ENCODE results near the gene PCA3. TPM values are rescaled to one million over a fixed set of nuclear protein-coding genes. Genes with fewer than 3 reads are reported as not detected.

PCA3 gene
- total and polyA plus RNA-seq, 2 donors (not counting 1 experiment from before 2014, with no cell fraction given): 0.09 TPM; not detected in 1

DNA sequence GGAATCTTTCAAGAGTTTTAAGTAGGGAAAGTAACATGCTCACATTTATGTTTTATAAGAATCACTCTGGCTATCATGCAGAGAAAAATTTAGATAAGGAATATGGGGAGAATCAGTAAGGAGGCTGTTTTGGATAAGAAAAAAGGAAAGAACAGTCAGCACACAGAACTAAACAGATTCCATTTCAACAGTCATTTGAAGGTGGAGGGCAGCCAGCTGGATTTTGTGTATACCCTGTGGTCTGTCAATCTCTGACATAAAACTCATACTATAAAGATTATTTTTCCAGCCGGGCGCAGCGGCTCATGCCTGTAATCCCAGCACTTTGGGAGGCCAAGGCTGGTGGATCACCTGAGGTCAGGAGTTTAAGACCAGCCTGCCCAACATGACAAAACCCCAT lies 64.2 kb downstream of the PCA3 start:
- Mint-ChIP-seq H3K27me3 (peaks cover 9% of the 10 kb centered on the region), H3K4me3 (no peak overlapping the region), H3K4me1 (no peaks in the 10 kb centered on the region), H3K27ac (no peak overlapping the region), H3K9me3 (ENCODE audit: insufficient read depth) (no peaks in the 10 kb centered on the region)
- ChIA-PET CTCF (no interaction called here), POLR2A (no interaction called here)
- Histone ChIP-seq H3K9ac (ENCODE audit: low read length) (no peak overlapping the region), H3K4me2 (replicated peaks; ENCODE audit: low read depth, low read length, poor library complexity, severe bottlenecking) (no peak overlapping the region), H4K20me1 (ENCODE audit: control insufficient read depth, insufficient read depth, low read length, poor library complexity, severe bottlenecking) (no peaks in the 10 kb centered on the region), H3K4me3 (ENCODE audit: control extremely low read depth in 1 of 5, extremely low read depth in 1 of 5, insufficient read depth in 1 of 5, low read depth in 2 of 5, low read length in 4 of 5) (no peak overlapping the region), H3K27me3 (replicated peaks in 1 of 4; ENCODE audit: control extremely low read depth in 1 of 4, control insufficient read depth in 3 of 4, insufficient read depth in 4 of 4, low read length in 3 of 4) (peaks cover 0 to 7% (median 0%) of the 10 kb centered on the region in 4 experiments), H3K9me3 (ENCODE audit: control extremely low read depth in 1 of 3, control insufficient read depth in 2 of 3, insufficient read depth in 1 of 3, low read length in 2 of 3) (no peaks in the 10 kb centered on the region), H3K4me1 (ENCODE audit: control insufficient read depth in 2 of 2, insufficient read depth in 2 of 2, low read length in 2 of 2) (no peaks in the 10 kb centered on the region), H2AFZ (ENCODE audit: insufficient read depth, low read depth, low read length, poor library complexity, severe bottlenecking) (no peak overlapping the region), H3K79me2 (ENCODE audit: control insufficient read depth, insufficient read depth, low read length) (no peaks in the 10 kb centered on the region), H3K36me3 (replicated peaks in 1 of 2; ENCODE audit: control extremely low read depth in 1 of 2, control insufficient read depth in 1 of 2, extremely low read depth in 1 of 2, insufficient read depth in 2 of 2, low read length in 1 of 2) (no peaks in the 10 kb centered on the region), H3K27ac (ENCODE audit: low read length in 2 of 2) (no peak overlapping the region)
- DNase-seq: no peak
- ATAC-seq (ENCODE audit: low read depth): no peak
- WGBS (ENCODE audit: insufficient coverage): 59% methylated on average over 3 of the region's 3 CpGs
- TF ChIP-seq, protein P1, sequence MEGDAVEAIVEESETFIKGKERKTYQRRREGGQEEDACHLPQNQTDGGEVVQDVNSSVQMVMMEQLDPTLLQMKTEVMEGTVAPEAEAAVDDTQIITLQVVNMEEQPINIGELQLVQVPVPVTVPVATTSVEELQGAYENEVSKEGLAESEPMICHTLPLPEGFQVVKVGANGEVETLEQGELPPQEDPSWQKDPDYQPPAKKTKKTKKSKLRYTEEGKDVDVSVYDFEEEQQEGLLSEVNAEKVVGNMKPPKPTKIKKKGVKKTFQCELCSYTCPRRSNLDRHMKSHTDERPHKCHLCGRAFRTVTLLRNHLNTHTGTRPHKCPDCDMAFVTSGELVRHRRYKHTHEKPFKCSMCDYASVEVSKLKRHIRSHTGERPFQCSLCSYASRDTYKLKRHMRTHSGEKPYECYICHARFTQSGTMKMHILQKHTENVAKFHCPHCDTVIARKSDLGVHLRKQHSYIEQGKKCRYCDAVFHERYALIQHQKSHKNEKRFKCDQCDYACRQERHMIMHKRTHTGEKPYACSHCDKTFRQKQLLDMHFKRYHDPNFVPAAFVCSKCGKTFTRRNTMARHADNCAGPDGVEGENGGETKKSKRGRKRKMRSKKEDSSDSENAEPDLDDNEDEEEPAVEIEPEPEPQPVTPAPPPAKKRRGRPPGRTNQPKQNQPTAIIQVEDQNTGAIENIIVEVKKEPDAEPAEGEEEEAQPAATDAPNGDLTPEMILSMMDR (IDR thresholded peaks at IDR 0.05): no peak
- TF ChIP-seq EZH2 (IDR thresholded peaks at IDR 0.05; ENCODE audit: borderline replicate concordance, insufficient read depth, low read depth, low read length, poor library complexity, severe bottlenecking): no peak
- intact Hi-C loops (cut with micrococcal nuclease): no loop called here

DNA sequence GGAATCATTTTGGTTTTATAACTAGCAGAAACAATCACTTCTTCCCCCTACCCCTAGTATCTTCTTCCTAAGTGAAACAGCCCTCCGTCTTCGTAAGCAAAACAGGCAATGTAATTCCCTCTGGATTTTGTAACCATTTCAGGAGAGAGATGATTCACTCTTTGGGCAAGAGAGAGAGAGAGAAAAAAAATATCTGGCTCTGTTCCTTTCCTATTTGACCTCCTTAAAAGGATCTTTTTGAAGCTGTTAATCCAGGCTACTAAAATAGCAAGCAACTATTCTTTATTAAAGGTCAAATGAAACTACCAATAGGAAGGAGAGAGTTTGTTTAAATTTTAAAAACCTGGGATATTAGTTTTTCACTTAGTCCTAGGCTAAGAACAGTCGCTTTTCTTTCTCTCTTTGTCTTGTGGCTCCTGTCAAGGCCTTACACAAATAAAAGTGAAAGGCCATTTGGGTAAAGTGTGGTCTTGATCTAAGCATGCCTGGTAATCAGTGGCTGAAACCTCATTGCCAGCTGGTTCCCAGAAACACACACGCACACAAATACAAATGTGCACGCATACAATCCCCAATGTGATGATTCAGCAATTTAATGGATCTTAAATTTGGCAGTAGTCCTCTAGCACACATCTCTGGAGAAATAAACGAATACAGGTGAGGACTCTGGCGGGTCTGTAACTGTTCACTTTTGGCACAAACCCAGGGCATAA lies 71.5 kb downstream of the PCA3 start:
- Mint-ChIP-seq H3K4me3 (no peak overlapping the region), H3K27me3 (peaks cover 3% of the 10 kb centered on the region), H3K27ac (no peak overlapping the region), H3K9me3 (ENCODE audit: insufficient read depth) (no peaks in the 10 kb centered on the region), H3K4me1 (no peaks in the 10 kb centered on the region)
- ATAC-seq (ENCODE audit: low read depth): no peak
- WGBS (ENCODE audit: insufficient coverage): 54% methylated on average over 2 of the region's 7 CpGs
- H3K4me2 ChIP-seq (replicated peaks; ENCODE audit: low read depth, low read length, poor library complexity, severe bottlenecking): no peak overlapping the region
- ChIA-PET CTCF (no interaction called here), POLR2A (no interaction called here)
- no peaks in the 10 kb centered on the region for H3K36me3 ChIP-seq (replicated peaks in 1 of 2; ENCODE audit: control extremely low read depth in 1 of 2, control insufficient read depth in 1 of 2, extremely low read depth in 1 of 2, insufficient read depth in 2 of 2, low read length in 1 of 2)
- intact Hi-C loops (cut with micrococcal nuclease): no loop called here
- TF ChIP-seq, protein P1 (IDR thresholded peaks at IDR 0.05): no peak
- TF ChIP-seq EZH2 (IDR thresholded peaks at IDR 0.05; ENCODE audit: borderline replicate concordance, insufficient read depth, low read depth, low read length, poor library complexity, severe bottlenecking): no peak
- no peaks in the 10 kb centered on the region for H3K79me2 ChIP-seq (ENCODE audit: control insufficient read depth, insufficient read depth, low read length)
- no peak overlapping the region for H2AFZ ChIP-seq (ENCODE audit: insufficient read depth, low read depth, low read length, poor library complexity, severe bottlenecking)
- H3K27ac ChIP-seq (ENCODE audit: low read length in 2 of 2): no peak overlapping the region
- H3K4me3 ChIP-seq (ENCODE audit: control extremely low read depth in 1 of 5, extremely low read depth in 1 of 5, insufficient read depth in 1 of 5, low read depth in 2 of 5, low read length in 4 of 5): no peak overlapping the region
- no peak for DNase-seq
- H3K9me3 ChIP-seq (ENCODE audit: control extremely low read depth in 1 of 3, control insufficient read depth in 2 of 3, insufficient read depth in 1 of 3, low read length in 2 of 3): no peaks in the 10 kb centered on the region
- no peaks in the 10 kb centered on the region for H4K20me1 ChIP-seq (ENCODE audit: control insufficient read depth, insufficient read depth, low read length, poor library complexity, severe bottlenecking)
- no peak overlapping the region for H3K9ac ChIP-seq (ENCODE audit: low read length)
- no peaks in the 10 kb centered on the region for H3K4me1 ChIP-seq (ENCODE audit: control insufficient read depth in 2 of 2, insufficient read depth in 2 of 2, low read length in 2 of 2)
- H3K27me3 ChIP-seq (replicated peaks in 1 of 4; ENCODE audit: control extremely low read depth in 1 of 4, control insufficient read depth in 3 of 4, insufficient read depth in 4 of 4, low read length in 3 of 4): no peaks in the 10 kb centered on the region

Measured in B cell (primary cell).